ENCODE measurements around the gene BSN. TPM values are rescaled to one million over a fixed set of nuclear protein-coding genes. Genes with fewer than 3 reads are reported as not detected.

BSN gene
- total RNA-seq, 2 experiments from 2014 or later, result 0.08 to 0.11 TPM

DNA sequence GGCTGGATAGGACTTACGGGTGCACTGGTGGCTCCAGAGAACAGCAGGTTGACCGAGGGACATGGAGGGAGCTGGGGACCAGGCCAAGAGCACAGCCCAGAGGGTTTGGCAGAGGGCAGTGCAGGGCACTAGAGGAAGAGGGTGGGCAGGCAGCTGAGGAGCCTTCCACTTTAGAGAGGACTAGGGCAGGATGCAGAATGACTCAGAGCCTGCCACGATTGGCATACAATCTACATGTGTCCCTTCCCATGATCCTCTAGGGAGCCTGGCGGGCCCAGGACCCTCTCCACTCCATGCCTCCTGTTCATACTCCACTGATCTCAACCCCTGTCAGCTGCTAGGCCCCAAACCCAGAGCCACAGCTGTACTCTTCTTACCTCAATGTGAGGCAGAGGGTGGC, 105.5 kb downstream of the BSN start:
- Mint-ChIP-seq H3K27ac (no peak overlapping the region), H3K36me3 (ENCODE audit: low read depth) (no peaks in the 10 kb centered on the region), H3K9me3 (no peaks in the 10 kb centered on the region), H3K4me1 (ENCODE audit: low read depth) (no peaks in the 10 kb centered on the region), H3K27me3 (peaks cover 5% of the 10 kb centered on the region), H3K4me3 (no peak overlapping the region)
- no peak for ATAC-seq (ENCODE audit: poor library complexity)
- H3K36me3 ChIP-seq (ENCODE audit: insufficient read depth, low read length), result no peaks in the 10 kb centered on the region
- intact Hi-C loops (cut with DNase I, micrococcal nuclease), result no loop called here
- peaks cover 0 to 7% of the 10 kb centered on the region in 2 experiments for H3K27me3 ChIP-seq (ENCODE audit: control insufficient read depth in 1 of 2, insufficient read depth in 2 of 2, low read length in 2 of 2)
- ChIA-PET POLR2A (no interaction called here), CTCF (no interaction called here)
- H3K27ac ChIP-seq (ENCODE audit: low read depth in 1 of 2, low read length in 2 of 2), result no peak overlapping the region
- DNase-seq, result no peak
- no peak overlapping the region for H3K4me3 ChIP-seq (ENCODE audit: low read length)
- H3K4me1 ChIP-seq (ENCODE audit: insufficient read depth, low read length), result no peaks in the 10 kb centered on the region
- no peaks in the 10 kb centered on the region for H3K9me3 ChIP-seq (ENCODE audit: control insufficient read depth in 1 of 2, insufficient read depth in 1 of 2, low read length in 2 of 2)
- TF ChIP-seq, protein P1, sequence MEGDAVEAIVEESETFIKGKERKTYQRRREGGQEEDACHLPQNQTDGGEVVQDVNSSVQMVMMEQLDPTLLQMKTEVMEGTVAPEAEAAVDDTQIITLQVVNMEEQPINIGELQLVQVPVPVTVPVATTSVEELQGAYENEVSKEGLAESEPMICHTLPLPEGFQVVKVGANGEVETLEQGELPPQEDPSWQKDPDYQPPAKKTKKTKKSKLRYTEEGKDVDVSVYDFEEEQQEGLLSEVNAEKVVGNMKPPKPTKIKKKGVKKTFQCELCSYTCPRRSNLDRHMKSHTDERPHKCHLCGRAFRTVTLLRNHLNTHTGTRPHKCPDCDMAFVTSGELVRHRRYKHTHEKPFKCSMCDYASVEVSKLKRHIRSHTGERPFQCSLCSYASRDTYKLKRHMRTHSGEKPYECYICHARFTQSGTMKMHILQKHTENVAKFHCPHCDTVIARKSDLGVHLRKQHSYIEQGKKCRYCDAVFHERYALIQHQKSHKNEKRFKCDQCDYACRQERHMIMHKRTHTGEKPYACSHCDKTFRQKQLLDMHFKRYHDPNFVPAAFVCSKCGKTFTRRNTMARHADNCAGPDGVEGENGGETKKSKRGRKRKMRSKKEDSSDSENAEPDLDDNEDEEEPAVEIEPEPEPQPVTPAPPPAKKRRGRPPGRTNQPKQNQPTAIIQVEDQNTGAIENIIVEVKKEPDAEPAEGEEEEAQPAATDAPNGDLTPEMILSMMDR (IDR thresholded peaks at IDR 0.05), result no peak

DNA sequence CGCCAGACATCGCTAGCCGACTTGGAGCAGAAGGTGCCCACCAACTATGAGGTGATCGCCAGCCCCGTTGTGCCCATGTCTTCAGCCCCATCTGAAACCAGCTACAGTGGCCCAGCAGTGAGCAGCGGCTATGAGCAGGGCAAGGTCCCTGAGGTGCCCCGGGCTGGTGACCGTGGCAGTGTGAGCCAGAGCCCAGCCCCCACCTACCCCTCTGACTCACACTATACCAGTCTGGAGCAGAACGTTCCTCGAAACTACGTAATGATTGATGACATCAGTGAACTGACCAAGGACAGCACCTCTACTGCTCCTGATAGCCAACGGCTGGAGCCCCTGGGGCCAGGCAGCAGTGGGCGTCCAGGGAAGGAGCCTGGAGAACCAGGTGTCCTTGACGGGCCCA, 107.0 kb downstream of the BSN start:
- CTCF ChIA-PET, result no interaction called here
- H3K9me3 ChIP-seq (ENCODE audit: control insufficient read depth in 1 of 2, insufficient read depth in 1 of 2, low read length in 2 of 2), result no peaks in the 10 kb centered on the region
- H3K27ac ChIP-seq (ENCODE audit: low read depth in 1 of 2, low read length in 2 of 2), result no peak overlapping the region
- POLR2A ChIA-PET, result no interaction called here
- TF ChIP-seq, protein P1 (IDR thresholded peaks at IDR 0.05), result no peak
- no peaks in the 10 kb centered on the region for H3K36me3 Mint-ChIP-seq (ENCODE audit: low read depth)
- H3K4me3 Mint-ChIP-seq, result no peak overlapping the region
- H3K36me3 ChIP-seq (ENCODE audit: insufficient read depth, low read length), result no peaks in the 10 kb centered on the region
- H3K4me3 ChIP-seq (ENCODE audit: low read length), result no peak overlapping the region
- H3K4me1 ChIP-seq (ENCODE audit: insufficient read depth, low read length), result no peaks in the 10 kb centered on the region
- peaks cover 0 to 5% of the 10 kb centered on the region in 2 experiments for H3K27me3 ChIP-seq (ENCODE audit: control insufficient read depth in 1 of 2, insufficient read depth in 2 of 2, low read length in 2 of 2)
- H3K9me3 Mint-ChIP-seq, result no peaks in the 10 kb centered on the region
- no peak for DNase-seq
- intact Hi-C loops (cut with DNase I, micrococcal nuclease), result no loop called here
- ATAC-seq (ENCODE audit: poor library complexity), result no peak
- no peak overlapping the region for H3K27ac Mint-ChIP-seq
- H3K4me1 Mint-ChIP-seq (ENCODE audit: low read depth), result no peaks in the 10 kb centered on the region
- H3K27me3 Mint-ChIP-seq, result peaks cover 5% of the 10 kb centered on the region

DNA sequence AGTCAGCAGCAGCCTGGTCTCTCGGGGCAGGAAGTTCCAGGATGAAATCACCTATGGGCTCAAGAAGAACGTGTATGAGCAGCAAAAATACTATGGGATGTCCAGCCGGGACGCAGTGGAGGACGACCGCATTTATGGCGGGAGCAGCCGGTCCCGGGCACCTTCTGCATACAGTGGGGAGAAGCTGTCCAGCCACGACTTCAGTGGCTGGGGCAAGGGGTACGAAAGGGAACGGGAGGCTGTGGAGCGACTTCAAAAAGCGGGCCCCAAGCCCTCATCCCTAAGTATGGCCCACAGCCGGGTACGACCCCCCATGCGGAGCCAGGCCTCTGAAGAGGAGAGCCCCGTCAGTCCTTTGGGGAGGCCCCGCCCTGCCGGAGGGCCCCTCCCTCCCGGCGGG, 107.7 kb downstream of the BSN start:
- no peaks in the 10 kb centered on the region for H3K36me3 ChIP-seq (ENCODE audit: insufficient read depth, low read length)
- H3K9me3 Mint-ChIP-seq, result no peaks in the 10 kb centered on the region
- no peaks in the 10 kb centered on the region for H3K4me1 Mint-ChIP-seq (ENCODE audit: low read depth)
- H3K4me3 Mint-ChIP-seq, result no peak overlapping the region
- no peaks in the 10 kb centered on the region for H3K36me3 Mint-ChIP-seq (ENCODE audit: low read depth)
- DNase-seq, result no peak
- ChIA-PET CTCF (no interaction called here), POLR2A (no interaction called here)
- no peak overlapping the region for H3K27ac Mint-ChIP-seq
- H3K27me3 Mint-ChIP-seq, result peaks cover 5% of the 10 kb centered on the region
- no peak for ATAC-seq (ENCODE audit: poor library complexity)
- intact Hi-C loops (cut with DNase I, micrococcal nuclease), result no loop called here
- no peaks in the 10 kb centered on the region for H3K4me1 ChIP-seq (ENCODE audit: insufficient read depth, low read length)
- H3K9me3 ChIP-seq (ENCODE audit: control insufficient read depth in 1 of 2, insufficient read depth in 1 of 2, low read length in 2 of 2), result no peaks in the 10 kb centered on the region
- no peak overlapping the region for H3K4me3 ChIP-seq (ENCODE audit: low read length)
- TF ChIP-seq, protein P1 (IDR thresholded peaks at IDR 0.05), result no peak
- no peaks in the 10 kb centered on the region for H3K27me3 ChIP-seq (ENCODE audit: control insufficient read depth in 1 of 2, insufficient read depth in 2 of 2, low read length in 2 of 2)
- no peak overlapping the region for H3K27ac ChIP-seq (ENCODE audit: low read depth in 1 of 2, low read length in 2 of 2)

Measured in CD4-positive, alpha-beta T cell (primary cell).